Measurements from ENCODE around the gene TLE3. TPM values are rescaled to one million over a fixed set of nuclear protein-coding genes. Genes with fewer than 3 reads are reported as not detected.
A peak's percentile ranks its signal among the peaks of the same experiment; 100 is the strongest.

The TLE3 gene
- polyA plus RNA-seq, 1 donor: 35.5 TPM

DNA sequence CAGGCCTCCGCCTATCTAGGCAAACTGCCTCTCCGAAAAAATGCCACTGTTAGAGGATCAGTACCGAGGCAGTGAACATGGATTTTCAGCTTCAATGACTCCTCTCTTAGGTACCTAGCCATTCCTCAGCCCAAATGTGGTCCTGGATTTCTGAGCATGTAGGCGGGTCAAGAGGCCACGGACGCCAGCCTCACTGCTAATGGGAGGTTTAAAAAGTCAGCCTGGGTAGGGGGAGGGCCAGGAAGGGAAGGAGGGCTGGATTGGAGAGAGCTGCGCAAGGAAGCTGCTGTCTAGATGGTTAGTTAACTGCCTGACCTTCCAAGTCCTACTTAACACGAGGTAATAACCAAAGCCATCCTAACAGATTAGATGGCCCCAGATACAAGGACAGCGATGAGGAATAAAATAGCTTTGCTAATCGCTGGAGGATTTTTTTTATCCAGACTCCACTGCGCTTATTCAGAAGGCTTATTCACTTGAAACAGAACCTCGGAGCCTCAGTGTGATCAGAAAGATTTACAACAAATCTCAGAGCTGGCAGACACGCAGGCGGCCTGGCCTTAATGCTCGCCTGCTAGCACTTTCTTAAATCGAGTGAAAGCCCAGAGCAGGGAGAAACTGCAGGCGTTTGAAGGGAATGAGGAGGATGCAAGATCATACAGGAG is 34.3 kb downstream of the TLE3 start:
- DNase-seq: no peak

DNA sequence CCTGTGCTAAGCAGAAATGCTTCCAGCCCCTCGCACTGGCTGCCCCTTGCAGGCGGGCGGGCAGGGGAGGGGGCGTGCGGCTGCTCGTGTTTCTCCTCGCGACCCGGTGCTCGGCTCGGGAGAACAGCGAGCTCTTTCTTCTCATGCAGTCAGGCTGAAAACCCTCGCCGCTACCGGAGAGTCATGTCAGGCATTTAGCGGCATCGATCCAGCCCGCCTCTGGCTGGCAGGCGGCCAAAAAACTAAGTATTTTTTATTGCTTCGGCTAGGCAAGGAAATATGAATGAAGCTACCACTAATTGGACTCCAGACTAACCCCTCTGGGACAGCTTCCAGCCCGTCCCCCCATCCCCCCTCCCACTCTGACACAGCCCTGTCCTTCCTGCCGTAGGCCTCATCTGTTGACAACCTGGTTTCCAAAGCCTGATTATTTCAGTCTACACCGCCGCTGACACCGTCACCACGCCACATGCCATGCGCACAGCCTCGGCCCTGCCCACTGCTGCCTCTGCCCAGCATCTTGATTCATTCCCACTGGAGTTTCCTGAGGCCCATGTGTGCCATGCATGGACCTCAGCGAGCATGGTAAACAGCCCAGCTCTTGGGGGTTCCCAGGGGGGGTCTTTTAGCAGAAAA is 35.3 kb downstream of the TLE3 start:
- DNase-seq: peak; percentile 77

- DNase-seq: no peak
These were observed 35.9 kb downstream of the TLE3 start for GRCh38 chr15:70061696-70062270.

DNA sequence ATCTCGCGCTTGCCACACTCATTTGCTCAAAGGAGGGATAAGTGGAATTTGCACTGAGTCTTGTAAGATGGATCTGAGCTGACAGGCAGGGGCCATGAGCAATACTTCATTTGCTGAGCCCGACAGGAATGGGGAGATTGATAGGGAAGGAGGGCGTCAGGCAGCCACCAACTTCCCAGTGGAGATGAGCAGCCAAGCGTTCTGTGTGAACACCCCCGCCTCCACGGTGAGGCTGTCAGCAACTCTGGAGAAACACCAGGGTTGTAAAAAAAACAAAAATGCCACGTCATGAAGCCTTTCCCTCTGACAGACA is 36.8 kb downstream of the TLE3 start:
- no peak for DNase-seq

DNA sequence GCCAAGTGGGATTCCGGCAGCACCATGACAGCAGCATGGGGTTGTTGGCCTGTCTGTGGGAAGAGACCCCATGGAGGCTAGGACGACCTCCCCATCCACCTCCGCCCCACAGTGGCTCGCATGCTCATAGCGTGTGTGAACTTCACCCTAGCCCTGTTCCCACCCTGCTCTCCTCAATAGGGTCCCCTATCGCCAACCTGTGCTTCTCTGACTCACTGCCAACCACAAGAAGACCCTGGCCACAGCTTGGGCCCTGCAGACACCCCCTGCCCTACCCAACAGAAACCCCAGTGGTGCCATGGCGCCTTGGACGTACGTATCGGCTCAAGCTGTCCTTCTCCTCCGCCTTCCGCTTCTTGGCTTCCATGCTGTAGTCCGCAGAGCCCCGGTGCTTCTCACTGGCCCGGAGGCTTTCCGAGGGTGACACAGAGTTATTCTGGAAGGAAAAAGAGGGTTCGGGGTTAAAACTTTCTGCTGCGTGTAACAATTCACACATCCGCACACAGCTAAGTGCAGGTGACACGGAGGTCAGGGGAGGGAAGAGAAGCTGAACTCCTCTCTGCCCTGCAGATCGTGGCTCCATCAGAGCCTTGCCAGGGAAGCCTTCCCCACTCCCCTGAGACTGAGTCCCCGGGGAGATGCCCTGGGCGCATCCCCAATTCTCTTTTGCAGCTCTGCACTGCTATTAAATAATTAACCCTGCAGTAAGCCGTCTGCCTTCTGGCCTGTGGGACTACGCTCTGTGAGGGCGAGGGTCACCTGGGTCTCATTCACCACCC is 37.3 kb downstream of the TLE3 start:
- no peak for DNase-seq

- no peak for DNase-seq
These were observed 38.1 kb downstream of the TLE3 start for GRCh38 chr15:70059476-70060213.

- no peak for DNase-seq
These were observed 38.9 kb downstream of the TLE3 start for GRCh38 chr15:70058642-70059360.

DNA sequence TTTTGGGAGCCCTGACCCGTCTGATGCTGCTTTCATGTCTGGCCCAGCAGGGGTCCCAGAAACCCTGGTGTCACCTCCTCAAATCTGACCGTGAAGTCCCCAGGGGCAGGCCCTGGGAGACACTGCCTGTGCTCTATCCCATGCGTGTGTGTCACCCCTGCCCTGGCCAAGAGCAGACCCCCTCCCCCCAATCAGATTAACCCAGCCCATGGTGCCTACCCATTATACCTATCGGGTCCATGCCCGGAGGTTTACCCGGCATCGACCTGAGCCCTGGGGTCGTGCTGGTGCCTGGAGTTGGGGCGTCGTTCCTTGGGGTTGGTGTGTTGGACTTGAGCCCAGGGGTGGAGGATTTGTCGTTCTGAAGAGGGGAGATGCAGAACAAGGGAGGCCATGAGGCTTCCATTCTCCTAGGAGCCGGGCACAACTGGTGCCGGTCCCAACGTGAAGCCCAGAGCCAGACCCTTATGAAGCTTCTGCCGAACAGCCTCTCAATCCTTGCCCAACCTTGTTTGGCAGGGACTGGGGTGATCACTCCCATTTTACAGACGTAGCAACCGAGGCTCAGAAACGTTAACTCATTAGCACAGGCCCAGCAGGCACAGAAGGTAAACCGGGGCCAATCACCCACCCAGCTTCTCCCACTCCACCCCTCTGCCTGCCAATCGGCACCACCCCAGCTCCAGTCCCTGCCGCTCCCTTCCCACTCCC is 39.6 kb downstream of the TLE3 start:
- no peak for DNase-seq

DNA sequence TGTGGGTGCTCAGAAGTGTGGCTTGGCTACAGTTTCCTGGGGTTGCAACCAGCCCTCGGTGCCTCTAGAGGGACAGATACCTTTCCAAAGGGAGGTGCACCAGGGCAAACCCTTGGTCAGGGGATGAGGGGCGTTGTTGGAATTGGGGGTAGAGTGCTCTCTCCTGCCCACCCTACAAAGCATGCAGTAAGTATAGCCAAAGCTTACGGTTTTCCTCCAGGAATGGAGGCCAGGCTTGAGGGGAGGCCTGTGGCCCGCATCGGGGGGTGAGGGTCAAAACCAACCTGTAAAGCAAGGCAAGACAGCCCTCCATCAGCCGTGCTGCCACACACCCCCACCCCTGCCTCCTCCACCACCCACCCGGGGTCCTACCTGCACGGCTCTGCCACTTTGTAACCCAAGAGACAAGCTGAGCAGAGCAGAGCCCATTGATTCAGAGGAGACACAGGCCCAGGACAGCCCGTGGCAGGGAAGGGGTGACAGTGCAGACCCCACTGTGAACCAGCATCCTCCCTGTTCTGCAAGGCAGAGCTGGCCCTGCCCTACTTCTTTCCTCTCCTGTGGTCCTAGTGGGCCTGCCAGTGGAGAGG is 41.5 kb downstream of the TLE3 start:
- DNase-seq: no peak

GRCh38 chr15:70055601-70056051 is 42.1 kb downstream of the TLE3 start:
- DNase-seq: no peak

DNA sequence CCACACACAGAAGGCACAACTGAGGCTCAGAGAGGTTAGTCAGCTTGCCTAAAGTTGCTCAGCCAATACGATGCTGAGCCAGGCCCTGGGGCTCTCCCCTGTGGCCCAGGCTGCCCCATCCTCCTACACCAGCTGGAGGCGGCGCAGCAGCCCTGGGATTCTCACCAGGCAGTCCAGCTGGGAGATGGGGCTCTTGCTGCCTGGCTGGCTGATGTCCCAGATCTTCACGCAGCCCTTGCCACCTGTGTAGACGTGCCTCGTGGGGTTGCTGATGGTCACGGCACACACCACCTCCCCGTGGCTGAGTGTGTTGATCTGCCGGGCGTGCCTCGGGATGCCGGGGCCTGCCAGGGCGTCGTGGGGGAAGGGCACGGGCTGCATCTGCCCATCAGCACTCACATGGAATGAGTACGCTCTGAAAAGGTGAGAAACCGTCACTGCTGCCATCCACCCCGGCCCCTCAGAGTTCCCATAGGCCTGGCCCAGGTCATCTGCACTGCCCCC is 42.8 kb downstream of the TLE3 start:
- DNase-seq: no peak

DNA sequence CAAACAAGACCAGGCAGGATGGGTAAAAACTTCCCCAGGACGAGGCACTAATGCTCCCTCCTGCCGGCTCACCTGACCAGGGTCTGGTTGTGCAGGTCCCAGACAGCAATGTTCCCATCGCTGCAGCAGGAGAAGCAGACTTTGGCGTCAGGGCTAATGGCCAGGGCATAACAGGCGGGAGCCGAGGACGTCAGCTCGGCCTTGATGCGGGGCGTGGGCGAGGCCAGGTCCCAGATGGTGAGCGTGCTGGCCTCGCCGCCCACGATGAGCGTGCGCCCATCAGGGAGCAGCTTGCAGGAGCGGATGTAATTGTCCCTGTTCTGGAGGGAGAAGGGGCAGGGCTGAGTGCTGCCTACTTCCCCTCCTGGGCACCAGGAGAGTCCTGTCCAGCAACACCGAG is 43.4 kb downstream of the TLE3 start:
- no peak for DNase-seq

- no peak for DNase-seq
These were observed 43.9 kb downstream of the TLE3 start for GRCh38 chr15:70053716-70054229.

GRCh38 chr15:70053001-70053715 is 44.6 kb downstream of the TLE3 start:
- DNase-seq: no peak

DNA sequence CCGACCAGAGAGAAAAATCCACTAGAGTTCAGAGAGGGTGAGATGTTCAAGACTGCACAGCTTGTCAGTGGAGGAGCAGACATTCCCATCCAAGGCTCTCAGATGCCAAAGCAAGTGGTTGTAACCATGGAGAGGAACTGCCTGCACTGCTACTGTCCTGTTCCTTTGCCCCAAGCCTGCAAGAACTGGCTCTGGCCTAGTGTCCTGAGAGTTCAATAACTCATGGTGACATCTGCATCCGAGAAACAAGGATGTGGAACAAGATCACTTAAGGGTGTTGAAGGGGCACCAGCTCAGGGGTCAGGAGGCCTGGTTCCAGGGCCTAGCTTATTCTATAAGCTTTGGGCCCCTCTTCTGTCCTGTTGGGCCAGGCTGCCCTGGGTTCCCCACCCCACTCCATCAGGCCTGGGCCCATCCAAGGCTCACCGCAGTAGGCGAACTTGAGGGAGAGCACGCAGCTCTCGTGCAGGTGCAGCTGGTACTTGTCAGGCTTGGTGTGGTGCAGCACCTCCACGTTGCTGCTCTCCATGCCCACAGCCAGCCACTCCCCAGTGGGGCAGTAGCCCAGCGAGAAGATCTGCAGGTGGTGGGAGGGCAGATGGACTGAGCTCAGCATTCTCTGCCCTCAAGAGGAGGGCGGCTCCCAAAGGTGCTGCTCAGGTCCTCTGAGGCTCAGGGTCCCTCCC is 45.6 kb downstream of the TLE3 start:
- DNase-seq: no peak

DNA sequence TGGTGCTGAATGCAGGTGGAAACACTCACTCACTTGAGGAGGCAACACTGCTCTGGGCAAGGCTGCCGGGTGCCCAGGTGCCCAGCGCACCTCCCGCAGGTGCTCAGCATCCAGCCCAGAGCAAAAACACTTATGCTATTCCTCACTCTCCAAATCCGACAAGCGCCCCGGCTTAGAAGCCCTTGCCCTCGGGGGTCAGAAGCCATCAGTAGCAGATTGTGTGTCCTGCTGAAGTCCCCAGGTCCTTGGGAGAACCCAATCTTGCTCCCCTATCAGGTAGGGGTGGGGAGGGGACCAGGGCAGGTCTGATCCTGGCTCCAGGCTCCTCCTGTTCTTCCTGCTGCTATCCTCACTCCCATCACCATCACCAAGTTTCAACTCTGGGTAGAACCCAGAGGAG is 46.7 kb downstream of the TLE3 start:
- no peak for DNase-seq

- DNase-seq: no peak
These were observed 47.3 kb downstream of the TLE3 start for GRCh38 chr15:70050441-70050840.

GRCh38 chr15:70049701-70050301 is 47.9 kb downstream of the TLE3 start:
- DNase-seq: no peak

All from left kidney (tissue), 2 donors.